Measurements from ENCODE around the gene BUD31. TPM values are rescaled to one million over a fixed set of nuclear protein-coding genes. Genes with fewer than 3 reads are reported as not detected.
A peak's percentile ranks its signal among the peaks of the same experiment; 100 is the strongest.

Gene BUD31
- total and polyA plus RNA-seq, 9 of the 15 experiments (the other 6 are each of a cell fraction or from before 2014, with no cell fraction given) = 105 to 342 (median 247) TPM

DNA sequence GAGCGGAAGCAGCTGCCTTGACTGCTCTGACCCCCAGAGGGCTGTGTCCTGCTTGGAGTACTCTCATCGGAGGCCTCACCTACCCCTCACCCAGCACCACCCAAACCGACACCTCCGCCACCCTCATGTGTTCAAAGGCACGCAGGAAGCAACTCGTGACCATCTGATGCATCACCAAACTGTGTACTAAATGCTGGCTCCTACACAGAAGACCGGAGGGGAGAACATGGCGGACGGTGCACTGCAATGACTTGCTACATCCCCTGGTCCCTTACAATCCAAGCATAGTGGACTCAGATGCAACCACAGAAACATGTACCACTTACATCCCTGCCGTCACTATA is 3.8 kb upstream of the BUD31 start:
- H3K9me1 ChIP-seq (ENCODE audit: control insufficient read depth, insufficient read depth, low read length) = no peaks in the 10 kb centered on the region
- no peak overlapping the region for H3K4me2 ChIP-seq (ENCODE audit: insufficient read depth, low read length)
- DNase-seq (ENCODE audit: extremely low read depth in 1 of 4, low spot score in 3 of 4) (no peak), ATAC-seq (no peak), FAIRE-seq (no peak)
- H3K4me3 ChIP-seq = no peak overlapping the region
- peaks cover 63% of the 10 kb centered on the region for H3K79me2 ChIP-seq (ENCODE audit: control insufficient read depth, insufficient read depth, low read length)
- TF ChIP-seq POLR2A (conservative IDR thresholded peaks at IDR 0.05) (0 out of 2 replicates have a peak, but pooled peaks have one; percentile 23), POLR2AphosphoS5 (IDR thresholded peaks at IDR 0.05; ENCODE audit: control insufficient read depth, insufficient read depth, low read depth, low read length) (0 out of 2 replicates have a peak, but pooled peaks have one; percentile 13), POLR2G (IDR thresholded peaks at IDR 0.05; ENCODE audit: low read depth, low read length) (peak; percentile 1; the same call in 1 of the 2 replicates), RBFOX2 (IDR thresholded peaks at IDR 0.05; ENCODE audit: low read depth, low read length) (0 out of 2 replicates have a peak, but pooled peaks have one; percentile 9)
- TF ChIP-seq, protein P1, sequence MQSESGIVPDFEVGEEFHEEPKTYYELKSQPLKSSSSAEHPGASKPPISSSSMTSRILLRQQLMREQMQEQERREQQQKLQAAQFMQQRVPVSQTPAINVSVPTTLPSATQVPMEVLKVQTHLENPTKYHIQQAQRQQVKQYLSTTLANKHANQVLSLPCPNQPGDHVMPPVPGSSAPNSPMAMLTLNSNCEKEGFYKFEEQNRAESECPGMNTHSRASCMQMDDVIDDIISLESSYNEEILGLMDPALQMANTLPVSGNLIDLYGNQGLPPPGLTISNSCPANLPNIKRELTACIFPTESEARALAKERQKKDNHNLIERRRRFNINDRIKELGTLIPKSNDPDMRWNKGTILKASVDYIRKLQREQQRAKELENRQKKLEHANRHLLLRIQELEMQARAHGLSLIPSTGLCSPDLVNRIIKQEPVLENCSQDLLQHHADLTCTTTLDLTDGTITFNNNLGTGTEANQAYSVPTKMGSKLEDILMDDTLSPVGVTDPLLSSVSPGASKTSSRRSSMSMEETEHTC (IDR thresholded peaks at IDR 0.05) = no peak
- ChIA-PET CTCF (ENCODE audit: low intra/inter-chr PET ratio) (no interaction called here), POLR2A (interaction anchor here (0.8 kb wide), 1 partner anchor 25 kb away, joined by 3 read pairs; no protein-coding TSS in a partner anchor)
- H3K9me3 ChIP-seq (replicated peaks; ENCODE audit: control insufficient read depth, insufficient read depth, low read depth, low read length) = no peaks in the 10 kb centered on the region
- peaks cover 34% of the 10 kb centered on the region for H4K20me1 ChIP-seq (replicated peaks; ENCODE audit: control insufficient read depth, insufficient read depth, low read length)
- H3K27me3 ChIP-seq (ENCODE audit: control insufficient read depth in 2 of 2, insufficient read depth in 2 of 2, low read length in 2 of 2) = no peaks in the 10 kb centered on the region
- H3K4me1 ChIP-seq (replicated peaks in 1 of 2; ENCODE audit: control insufficient read depth in 2 of 2, insufficient read depth in 2 of 2, low read length in 2 of 2) = peaks cover 12 to 14% of the 10 kb centered on the region in 2 experiments; a peak in 4 of 5 replicates
- peaks cover 75% of the 10 kb centered on the region for H3K36me3 ChIP-seq (ENCODE audit: control insufficient read depth, insufficient read depth, low read length)
- in situ Hi-C loops (cut with MboI) (no loop called here), intact Hi-C loops (cut with micrococcal nuclease) (no loop called here)
- BruUV-seq (replicated peaks) = no TSS peak
- H3K9ac ChIP-seq (ENCODE audit: insufficient read depth in 1 of 2, low read depth in 2 of 2, low read length in 2 of 2) = peak overlapping the region in 1 of 2 experiments; percentile 76; a peak in 2 of 4 replicates
- H3K27ac ChIP-seq (ENCODE audit: extremely low read depth, low read depth, low read length) = no peak overlapping the region
- H2AFZ ChIP-seq (ENCODE audit: low read depth, low read length) = no peak overlapping the region
- 92% methylated on average over 10 of the region's 10 CpGs for WGBS (ENCODE audit: insufficient coverage, low coverage, missing lambda C conversion rate)
